HepG2 (cell line): ENCODE measurements around the gene EI24. TPM values are rescaled to one million over a fixed set of nuclear protein-coding genes. Genes with fewer than 3 reads are reported as not detected.

ENCODE experiments used
- BHLHE40 ChIP-seq: IDR thresholded peaks from 2 replicates; pipeline ENCODE4 v1.6.1; 2011; ENCODE audit warnings: low read length, improper control_type of control experiment
- CHD2 ChIP-seq: IDR thresholded peaks from 2 replicates; pipeline ENCODE4 v1.6.1; 2011; ENCODE audit warnings: low read depth, low read length, improper control_type of control experiment
- GPN1 ChIP-seq: sonication (generic); formaldehyde crosslinking; IDR thresholded peaks from 2 replicates; pipeline ENCODE4 v1.5.1; 2020; ENCODE audit warnings: missing genetic modification reagents, borderline replicate concordance
- HDAC6 ChIP-seq: fragments of 200-600 bp; sonication (generic); IDR thresholded peaks from 2 replicates; pipeline ENCODE4 v1.7.0; 2017; ENCODE audit warnings: mild to moderate bottlenecking, antibody characterized with exemption, low read length, low read depth
- HNRNPL ChIP-seq: fragments of 200-400 bp; formaldehyde crosslinking; IDR thresholded peaks from 2 replicates; pipeline ENCODE4 v1.6.1; 2017; ENCODE audit warnings: mild to moderate bottlenecking, low read depth, low read length
- ISL2 ChIP-seq: sonication (generic); formaldehyde crosslinking; IDR thresholded peaks from 2 replicates; pipeline ENCODE4 v1.5.0; 2020; ENCODE audit warnings: missing genetic modification reagents
- KMT2A ChIP-seq: sonication (generic); formaldehyde crosslinking; IDR thresholded peaks from 2 replicates; pipeline ENCODE4 v1.4.0; 2020; ENCODE audit warnings: missing genetic modification reagents
- NBN ChIP-seq: fragments of 450-650 bp; conservative IDR thresholded peaks from 2 replicates; pipeline ENCODE4 v1.6.1; 2017
- NONO ChIP-seq, 2 experiments: fragments of 450-650 bp in 1 of 2; sonication (generic) in 1 of 2; formaldehyde crosslinking in 1 of 2; IDR thresholded peaks in 1 of 2; conservative IDR thresholded peaks in 1 of 2; 2 replicates each; pipeline versions ENCODE4 v1.6.1 to v1.8.0; 2017 to 2022; ENCODE audit warnings: mild to moderate bottlenecking in 1 of 2, missing genetic modification reagents in 1 of 2, moderate library complexity in 1 of 2
- RFX3 ChIP-seq: IDR thresholded peaks from 2 replicates; pipeline ENCODE4 v1.6.1; 2016; ENCODE audit warnings: missing biosample characterization, missing genetic modification reagents
- RXRB ChIP-seq: IDR thresholded peaks from 2 replicates; pipeline ENCODE4 v1.6.1; 2016; ENCODE audit warnings: borderline replicate concordance, missing genetic modification reagents, missing compliant biosample characterization
- SALL2 ChIP-seq: sonication (generic); formaldehyde crosslinking; IDR thresholded peaks from 2 replicates; pipeline ENCODE4 v1.8.1; 2023; ENCODE audit warnings: mild to moderate bottlenecking, missing genetic modification reagents, inconsistent platforms
- SNAPC2 ChIP-seq: sonication (generic); formaldehyde crosslinking; IDR thresholded peaks from 2 replicates; pipeline ENCODE4 v1.8.1; 2022; ENCODE audit warnings: mild to moderate bottlenecking, missing genetic modification reagents
- SNAPC5 ChIP-seq: sonication (generic); formaldehyde crosslinking; IDR thresholded peaks from 2 replicates; pipeline ENCODE4 v1.8.1; 2023; ENCODE audit warnings: mild to moderate bottlenecking, missing genetic modification reagents, borderline replicate concordance
- SRSF9 ChIP-seq: fragments of 200-400 bp; formaldehyde crosslinking; IDR thresholded peaks from 2 replicates; pipeline ENCODE4 v1.6.1; 2018; ENCODE audit warnings: borderline replicate concordance, mild to moderate bottlenecking, low read depth, low read length; ENCODE audit not compliant: insufficient read depth, poor library complexity, severe bottlenecking
- ZBTB7A ChIP-seq: sonication (generic); formaldehyde crosslinking; IDR thresholded peaks from 2 replicates; pipeline ENCODE4 v1.8.0; 2022; ENCODE audit warnings: mild to moderate bottlenecking, missing genetic modification reagents
- ZGPAT ChIP-seq: IDR thresholded peaks from 2 replicates; pipeline ENCODE4 v1.6.1; 2016; ENCODE audit warnings: mild to moderate bottlenecking
- ZNF501 ChIP-seq: sonication (generic); formaldehyde crosslinking; IDR thresholded peaks from 2 replicates; pipeline ENCODE4 v1.5.1; 2020; ENCODE audit warnings: mild to moderate bottlenecking, moderate library complexity, missing genetic modification reagents
- ZNF598 ChIP-seq: sonication (generic); formaldehyde crosslinking; IDR thresholded peaks from 2 replicates; pipeline ENCODE4 v1.5.1; 2020; ENCODE audit warnings: mild to moderate bottlenecking, missing genetic modification reagents, borderline replicate concordance
- ZNF674 ChIP-seq: sonication (generic); formaldehyde crosslinking; IDR thresholded peaks from 2 replicates; pipeline ENCODE4 v1.5.0; 2020; ENCODE audit warnings: low read depth, mild to moderate bottlenecking, missing genetic modification reagents
- polyA plus RNA-seq, 8 experiments: library from polyadenylated mRNA; depleted of rRNA in 3 of 8; stranded (reverse) in 7 of 8; unstranded in 1 of 8; fragments of >200 nt; fragmentation: Illumina TruSeq in 4 of 8; extraction: Trizol in 4 of 8; gene quantifications; 2 replicates each; pipeline versions ENCODE4 v1.2.1 to v1.2.3, GENCODE V29; 2011 to 2016; ENCODE audit warnings: low read depth in 4 of 8, missing spikeins in 1 of 8, mixed read lengths in 1 of 8; ENCODE audit not compliant: insufficient read depth in 1 of 8
- total RNA-seq, 5 experiments: library from RNA; depleted of rRNA; stranded (reverse); fragments of >200 nt; fragmentation: Illumina TruSeq; extraction: Trizol; gene quantifications; 2 replicates each; pipeline ENCODE4 v1.2.3, GENCODE V29; 2016; ENCODE audit warnings: low read depth in 1 of 5
- TF ChIP-seq, protein P1 (sequence below): IDR thresholded peaks from 2 replicates; pipeline ENCODE4 v1.6.1; 2012; ENCODE audit warnings: inconsistent platforms
- TF ChIP-seq, protein P2 (sequence below): sonication (generic); formaldehyde crosslinking; IDR thresholded peaks from 2 replicates; pipeline ENCODE4; 2020; ENCODE audit warnings: missing genetic modification reagents, mild to moderate bottlenecking, borderline replicate concordance
- TF ChIP-seq, protein P3 (sequence below): sonication (generic); formaldehyde crosslinking; IDR thresholded peaks from 2 replicates; pipeline ENCODE4 v1.4.0; 2020; ENCODE audit warnings: missing genetic modification reagents, borderline replicate concordance

EI24 gene
- total and polyA plus RNA-seq, 2 of the 13 experiments (the other 11 are each of a cell fraction or from before 2014, with no cell fraction given), result 84.7 to 126 TPM

GRCh38 chr11:125593114-125593820 is 24.0 kb downstream of the EI24 start (continued):
- TF ChIP-seq, protein P1, sequence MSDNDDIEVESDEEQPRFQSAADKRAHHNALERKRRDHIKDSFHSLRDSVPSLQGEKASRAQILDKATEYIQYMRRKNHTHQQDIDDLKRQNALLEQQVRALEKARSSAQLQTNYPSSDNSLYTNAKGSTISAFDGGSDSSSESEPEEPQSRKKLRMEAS, result 0 out of 2 replicates have a peak, but pooled peaks have one; percentile 11
- TF ChIP-seq SRSF9 (no peak), BHLHE40 (no peak), RFX3 (CRISPR knock-in tag) (no peak), ZBTB7A (CRISPR knock-in tag) (no peak; the same call in 1 of the 2 replicates), CHD2 (peak; percentile 72), SNAPC2 (CRISPR knock-in tag) (no peak), SNAPC5 (CRISPR knock-in tag) (no peak), HDAC6 (no peak), ZNF598 (CRISPR knock-in tag) (no peak), ISL2 (CRISPR knock-in tag) (0 out of 2 replicates have a peak, but pooled peaks have one; percentile 2), NONO (IDR thresholded peaks at IDR 0.05) (no peak), NONO (CRISPR knock-in tag; conservative IDR thresholded peaks at IDR 0.05) (0 out of 2 replicates have a peak, but pooled peaks have one; percentile 15), ZNF501 (CRISPR knock-in tag) (no peak; the same call in 1 of the 2 replicates), KMT2A (CRISPR knock-in tag) (0 out of 2 replicates have a peak, but pooled peaks have one; percentile 70), ZNF674 (CRISPR knock-in tag) (no peak), ZGPAT (CRISPR knock-in tag) (peak; percentile 25; the same call in 1 of the 2 replicates), SALL2 (CRISPR knock-in tag) (no peak), NBN (no peak), RXRB (no peak), GPN1 (CRISPR knock-in tag) (no peak), HNRNPL (no peak)
- TF ChIP-seq, protein P2, sequence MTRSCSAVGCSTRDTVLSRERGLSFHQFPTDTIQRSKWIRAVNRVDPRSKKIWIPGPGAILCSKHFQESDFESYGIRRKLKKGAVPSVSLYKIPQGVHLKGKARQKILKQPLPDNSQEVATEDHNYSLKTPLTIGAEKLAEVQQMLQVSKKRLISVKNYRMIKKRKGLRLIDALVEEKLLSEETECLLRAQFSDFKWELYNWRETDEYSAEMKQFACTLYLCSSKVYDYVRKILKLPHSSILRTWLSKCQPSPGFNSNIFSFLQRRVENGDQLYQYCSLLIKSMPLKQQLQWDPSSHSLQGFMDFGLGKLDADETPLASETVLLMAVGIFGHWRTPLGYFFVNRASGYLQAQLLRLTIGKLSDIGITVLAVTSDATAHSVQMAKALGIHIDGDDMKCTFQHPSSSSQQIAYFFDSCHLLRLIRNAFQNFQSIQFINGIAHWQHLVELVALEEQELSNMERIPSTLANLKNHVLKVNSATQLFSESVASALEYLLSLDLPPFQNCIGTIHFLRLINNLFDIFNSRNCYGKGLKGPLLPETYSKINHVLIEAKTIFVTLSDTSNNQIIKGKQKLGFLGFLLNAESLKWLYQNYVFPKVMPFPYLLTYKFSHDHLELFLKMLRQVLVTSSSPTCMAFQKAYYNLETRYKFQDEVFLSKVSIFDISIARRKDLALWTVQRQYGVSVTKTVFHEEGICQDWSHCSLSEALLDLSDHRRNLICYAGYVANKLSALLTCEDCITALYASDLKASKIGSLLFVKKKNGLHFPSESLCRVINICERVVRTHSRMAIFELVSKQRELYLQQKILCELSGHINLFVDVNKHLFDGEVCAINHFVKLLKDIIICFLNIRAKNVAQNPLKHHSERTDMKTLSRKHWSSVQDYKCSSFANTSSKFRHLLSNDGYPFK, result no peak
- TF ChIP-seq, protein P3, sequence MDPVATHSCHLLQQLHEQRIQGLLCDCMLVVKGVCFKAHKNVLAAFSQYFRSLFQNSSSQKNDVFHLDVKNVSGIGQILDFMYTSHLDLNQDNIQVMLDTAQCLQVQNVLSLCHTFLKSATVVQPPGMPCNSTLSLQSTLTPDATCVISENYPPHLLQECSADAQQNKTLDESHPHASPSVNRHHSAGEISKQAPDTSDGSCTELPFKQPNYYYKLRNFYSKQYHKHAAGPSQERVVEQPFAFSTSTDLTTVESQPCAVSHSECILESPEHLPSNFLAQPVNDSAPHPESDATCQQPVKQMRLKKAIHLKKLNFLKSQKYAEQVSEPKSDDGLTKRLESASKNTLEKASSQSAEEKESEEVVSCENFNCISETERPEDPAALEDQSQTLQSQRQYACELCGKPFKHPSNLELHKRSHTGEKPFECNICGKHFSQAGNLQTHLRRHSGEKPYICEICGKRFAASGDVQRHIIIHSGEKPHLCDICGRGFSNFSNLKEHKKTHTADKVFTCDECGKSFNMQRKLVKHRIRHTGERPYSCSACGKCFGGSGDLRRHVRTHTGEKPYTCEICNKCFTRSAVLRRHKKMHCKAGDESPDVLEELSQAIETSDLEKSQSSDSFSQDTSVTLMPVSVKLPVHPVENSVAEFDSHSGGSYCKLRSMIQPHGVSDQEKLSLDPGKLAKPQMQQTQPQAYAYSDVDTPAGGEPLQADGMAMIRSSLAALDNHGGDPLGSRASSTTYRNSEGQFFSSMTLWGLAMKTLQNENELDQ (CRISPR knock-in tag), result no peak
